ENCODE data around the gene CTNNBL1. TPM values are rescaled to one million over a fixed set of nuclear protein-coding genes. Genes with fewer than 3 reads are reported as not detected.

Gene CTNNBL1
- total and polyA plus RNA-seq, 2 donors (not counting 3 experiments of a cell fraction or from before 2014, with no cell fraction given): 20.8 to 60.2 TPM

GRCh38 chr20:37656945-37657344, 36.9 kb upstream of the CTNNBL1 start:
- ChIA-PET CTCF (no interaction called here), POLR2A (no interaction called here)
- Histone ChIP-seq H4K20me1 (replicated peaks; ENCODE audit: control insufficient read depth, extremely low read depth, insufficient read depth, low read length) (no peaks in the 10 kb centered on the region), H3K4me2 (ENCODE audit: insufficient read depth, low read length) (no peak overlapping the region), H3K4me1 (ENCODE audit: control insufficient read depth, extremely low read depth, insufficient read depth, low read length) (no peaks in the 10 kb centered on the region), H3K79me2 (ENCODE audit: control insufficient read depth, insufficient read depth, low read length) (no peaks in the 10 kb centered on the region), H3K9me3 (replicated peaks; ENCODE audit: control insufficient read depth, insufficient read depth, low read length) (no peaks in the 10 kb centered on the region), H3K9ac (replicated peaks; ENCODE audit: extremely low read depth, insufficient read depth, low read length) (no peak overlapping the region), H3K36me3 (ENCODE audit: control insufficient read depth in 2 of 2, extremely low read depth in 1 of 2, insufficient read depth in 2 of 2, low read length in 2 of 2) (no peaks in the 10 kb centered on the region), H3K27ac (ENCODE audit: insufficient read depth, low read depth, low read length) (no peak overlapping the region), H2AFZ (ENCODE audit: low read depth, low read length) (no peak overlapping the region), H3K27me3 (ENCODE audit: control insufficient read depth in 2 of 2, insufficient read depth in 2 of 2, low read length in 2 of 2) (peaks cover 3 to 7% of the 10 kb centered on the region in 2 experiments), H3K4me3 (replicated peaks in 1 of 3; ENCODE audit: insufficient read depth in 1 of 3, low read depth in 1 of 3, low read length in 3 of 3) (no peak overlapping the region), H3K9me1 (replicated peaks; ENCODE audit: control insufficient read depth, extremely low read depth, insufficient read depth, low read length) (no peaks in the 10 kb centered on the region)
- DNase-seq (ENCODE audit: low read depth, low spot score): no peak
- dilution Hi-C loops (cut with MboI; ENCODE audit: extremely low pct_ligation_motif_present, low sequenced_read_pairs): no loop called here
- TF ChIP-seq, protein P1, sequence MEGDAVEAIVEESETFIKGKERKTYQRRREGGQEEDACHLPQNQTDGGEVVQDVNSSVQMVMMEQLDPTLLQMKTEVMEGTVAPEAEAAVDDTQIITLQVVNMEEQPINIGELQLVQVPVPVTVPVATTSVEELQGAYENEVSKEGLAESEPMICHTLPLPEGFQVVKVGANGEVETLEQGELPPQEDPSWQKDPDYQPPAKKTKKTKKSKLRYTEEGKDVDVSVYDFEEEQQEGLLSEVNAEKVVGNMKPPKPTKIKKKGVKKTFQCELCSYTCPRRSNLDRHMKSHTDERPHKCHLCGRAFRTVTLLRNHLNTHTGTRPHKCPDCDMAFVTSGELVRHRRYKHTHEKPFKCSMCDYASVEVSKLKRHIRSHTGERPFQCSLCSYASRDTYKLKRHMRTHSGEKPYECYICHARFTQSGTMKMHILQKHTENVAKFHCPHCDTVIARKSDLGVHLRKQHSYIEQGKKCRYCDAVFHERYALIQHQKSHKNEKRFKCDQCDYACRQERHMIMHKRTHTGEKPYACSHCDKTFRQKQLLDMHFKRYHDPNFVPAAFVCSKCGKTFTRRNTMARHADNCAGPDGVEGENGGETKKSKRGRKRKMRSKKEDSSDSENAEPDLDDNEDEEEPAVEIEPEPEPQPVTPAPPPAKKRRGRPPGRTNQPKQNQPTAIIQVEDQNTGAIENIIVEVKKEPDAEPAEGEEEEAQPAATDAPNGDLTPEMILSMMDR (IDR thresholded peaks at IDR 0.05; ENCODE audit: extremely low read depth in 1 of 2, insufficient read depth in 1 of 2, low read depth in 1 of 2, low read length in 2 of 2): no peak
- TF ChIP-seq POLR2A (IDR thresholded peaks at IDR 0.05; ENCODE audit: low read depth, low read length): no peak
- no peak for TF ChIP-seq GATA2 (IDR thresholded peaks at IDR 0.05; ENCODE audit: insufficient read depth, insufficient read length, low read depth, low read length)
- TF ChIP-seq, protein P2, sequence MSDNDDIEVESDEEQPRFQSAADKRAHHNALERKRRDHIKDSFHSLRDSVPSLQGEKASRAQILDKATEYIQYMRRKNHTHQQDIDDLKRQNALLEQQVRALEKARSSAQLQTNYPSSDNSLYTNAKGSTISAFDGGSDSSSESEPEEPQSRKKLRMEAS (IDR thresholded peaks at IDR 0.05; ENCODE audit: insufficient read depth, insufficient read length): no peak
- no peak for TF ChIP-seq POLR2AphosphoS5 (IDR thresholded peaks at IDR 0.05; ENCODE audit: insufficient read depth, low read depth, low read length)
- TF ChIP-seq EZH2 (IDR thresholded peaks at IDR 0.05; ENCODE audit: borderline replicate concordance, low read depth, low read length, severe bottlenecking): no peak
- intact Hi-C loops (cut with micrococcal nuclease): no loop called here
- no peak for FAIRE-seq
- BruUV-seq (replicated peaks): no TSS peak
